ENCODE results near the gene TMEM208.

TMEM208 gene

DNA sequence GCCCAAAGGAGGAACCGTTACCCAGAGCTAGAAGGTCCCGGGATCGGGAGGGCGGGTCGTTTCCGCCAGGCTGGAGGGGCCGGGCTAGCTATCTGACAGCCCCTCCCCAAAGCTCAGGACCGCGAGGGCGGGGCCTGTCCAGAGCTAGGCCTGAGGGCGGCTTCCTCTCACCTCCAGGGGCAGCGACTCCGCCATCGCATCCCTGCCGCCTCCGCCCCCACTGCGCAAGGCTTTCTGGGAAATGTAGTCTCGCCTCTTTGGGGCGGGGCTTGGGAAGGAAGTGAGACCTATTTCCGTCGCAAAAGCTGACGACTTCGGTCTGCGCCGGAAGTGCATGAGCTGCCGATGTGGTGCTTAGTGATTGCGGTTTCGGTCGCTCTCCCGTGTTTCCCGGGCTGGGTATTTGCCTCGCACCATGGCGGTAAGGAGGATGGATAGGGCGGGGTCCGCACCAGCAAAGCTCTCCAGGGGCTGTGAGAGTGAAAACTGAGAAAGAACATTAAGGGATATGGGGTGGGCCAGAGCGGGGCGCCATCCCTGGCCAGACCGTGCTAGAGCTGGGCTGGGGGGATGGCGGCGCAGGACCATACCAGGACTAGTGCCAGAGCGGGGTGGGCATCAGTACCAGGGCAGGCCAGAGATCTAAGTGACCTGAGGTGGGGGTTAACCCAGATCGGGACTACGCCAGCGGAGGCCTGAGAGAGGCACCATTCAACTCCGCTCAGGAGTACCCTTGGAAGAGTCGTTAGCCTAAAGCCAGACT lies at the start of gene TMEM208:
Gene TMEM208, plus strand, starts transcription at position 327 of the 763 bp plus-strand sequence. Its CDS starts 89 bp downstream, at position 416.
- DNase-seq (ENCODE audit: low spot score), result peak; percentile 98

DNA sequence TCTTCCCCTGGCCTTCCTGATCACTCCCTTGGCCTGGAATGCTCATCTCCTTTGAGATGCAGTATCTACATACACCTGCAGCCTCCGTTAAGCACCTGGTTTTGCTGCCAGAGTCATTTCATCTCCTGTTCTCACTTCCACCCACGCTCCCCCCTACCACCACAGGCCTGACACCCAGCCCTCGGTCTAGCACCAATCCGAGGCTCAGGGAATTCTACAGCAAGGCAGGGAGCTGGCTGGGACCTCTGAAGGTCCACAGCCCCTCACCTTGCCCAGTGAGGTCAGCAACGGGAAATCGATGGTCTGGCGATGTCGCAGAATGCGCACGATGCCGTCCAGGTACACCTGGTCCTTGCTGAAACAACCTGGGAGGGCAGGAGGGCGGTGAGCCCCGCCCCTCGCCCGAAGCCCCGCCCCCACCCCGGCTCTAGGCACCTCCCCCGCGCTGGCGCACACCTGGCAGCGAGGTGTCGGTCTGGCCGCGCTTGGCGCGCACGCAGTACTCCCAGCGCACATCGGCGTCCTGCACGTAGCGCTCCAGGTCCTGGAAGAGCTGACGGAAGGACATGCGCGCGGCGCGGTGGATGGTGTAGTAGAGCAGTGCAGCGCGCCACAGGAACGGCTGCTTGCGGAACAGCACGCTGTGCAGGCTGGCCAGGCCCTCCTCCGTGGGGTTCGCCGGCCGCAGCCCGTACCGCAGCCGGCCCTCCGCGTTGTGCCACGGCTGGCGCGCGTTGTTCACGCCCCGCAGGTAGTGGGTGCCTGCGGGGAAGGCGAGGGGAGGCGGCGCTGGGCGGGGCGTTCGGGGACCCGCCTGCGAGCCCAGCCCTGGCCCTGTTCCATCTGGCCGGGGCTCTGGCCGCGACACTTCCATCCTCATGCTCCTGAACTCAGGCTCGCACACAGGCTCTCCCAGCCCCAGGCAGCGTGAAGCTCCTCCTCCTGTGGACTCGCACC lies 48.9 kb upstream of the TMEM208 start:
- peak; percentile 72 for DNase-seq (ENCODE audit: low spot score)

DNA sequence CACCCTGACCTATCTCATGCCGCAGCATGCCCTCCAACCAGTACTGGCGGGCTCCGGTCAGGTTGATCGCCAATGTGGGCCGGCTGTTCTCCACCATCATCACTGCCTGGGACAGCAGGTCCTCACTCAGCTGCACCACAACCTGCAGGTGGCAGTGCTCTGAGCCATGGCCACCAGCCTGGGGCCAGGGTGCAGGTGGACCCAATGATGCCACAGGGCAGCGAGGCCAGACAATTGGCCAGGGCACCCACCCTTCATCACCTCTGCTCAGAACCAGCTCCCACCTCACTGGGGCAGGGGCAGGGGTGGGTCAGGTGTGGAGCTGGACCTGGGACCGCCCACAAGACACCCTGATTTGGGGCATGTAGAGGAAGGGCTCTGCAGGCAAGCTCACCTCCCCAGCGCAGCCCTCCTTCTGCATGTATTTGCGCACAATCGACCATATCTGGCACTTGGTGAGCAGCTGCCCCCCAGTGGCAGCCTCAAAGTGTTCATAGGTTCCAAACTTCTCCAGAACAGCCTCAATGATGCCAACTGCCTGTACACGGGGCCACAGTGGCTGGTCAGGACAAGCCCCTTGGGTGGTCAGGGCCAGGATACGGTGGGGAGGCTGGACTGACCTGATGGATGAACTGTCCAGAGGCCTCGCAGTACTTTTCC lies 47.4 kb upstream of the TMEM208 start:
- DNase-seq (ENCODE audit: low spot score), result no peak

DNA sequence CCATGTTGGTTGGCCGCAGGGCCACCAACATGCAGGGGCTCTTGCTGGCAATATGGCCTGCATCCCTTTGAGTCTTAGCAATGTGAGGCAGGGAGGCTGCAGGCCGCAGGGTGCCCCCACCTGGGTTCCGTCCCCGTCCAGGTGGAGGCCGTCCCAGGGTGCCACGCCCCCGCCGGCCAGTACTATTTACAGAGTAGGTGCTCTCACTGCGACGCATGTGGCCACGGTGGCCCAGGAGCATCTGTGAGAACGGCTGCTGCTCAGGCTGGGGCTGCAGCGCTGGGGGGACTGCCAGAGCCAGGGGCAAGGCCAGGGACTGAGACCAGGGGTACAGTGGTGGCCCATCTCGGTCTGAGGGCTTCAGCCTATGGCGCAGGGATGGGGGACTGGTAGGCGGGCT lies 46.8 kb upstream of the TMEM208 start:
- no peak for DNase-seq (ENCODE audit: low spot score)

DNA sequence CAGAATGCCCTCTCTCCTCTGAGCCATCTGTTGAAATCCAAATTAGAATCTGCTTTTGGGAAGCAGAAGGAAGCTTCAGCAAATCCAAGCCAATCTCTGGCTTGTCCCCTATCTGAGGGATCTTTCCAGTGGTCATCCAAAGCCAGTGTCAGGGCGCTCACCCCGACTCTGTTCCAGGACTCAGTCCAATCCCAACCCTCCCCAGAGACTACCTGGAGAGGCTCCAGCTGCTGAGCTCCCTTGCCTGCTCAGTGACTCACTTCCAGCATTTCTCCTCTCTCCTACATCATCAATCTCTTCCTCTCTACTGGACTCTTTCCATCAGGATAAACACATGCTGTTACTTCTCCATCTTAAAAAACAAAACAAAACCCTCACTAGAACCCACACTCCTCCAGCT lies 45.6 kb upstream of the TMEM208 start:
- DNase-seq (ENCODE audit: low spot score), result peak; percentile 48

DNA sequence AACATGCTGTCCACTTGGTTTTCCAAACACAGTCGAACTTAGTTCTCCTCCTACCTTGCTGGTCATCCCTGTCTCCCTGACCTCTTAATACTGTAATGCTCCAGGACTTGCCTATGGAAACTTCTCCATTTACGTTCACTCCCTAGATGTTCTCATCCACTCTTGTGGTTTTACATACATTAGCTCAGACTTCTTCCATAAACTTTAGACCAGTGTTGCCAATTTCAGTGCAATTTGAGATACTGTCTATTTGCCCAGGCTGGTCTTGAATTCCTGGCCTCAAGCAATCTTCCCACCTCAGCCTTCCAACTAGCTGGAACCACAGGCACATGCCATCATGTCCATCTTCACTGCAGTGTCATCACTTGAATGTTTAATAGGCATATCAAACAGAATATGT lies 44.6 kb upstream of the TMEM208 start:
- no peak for DNase-seq (ENCODE audit: low spot score)

DNA sequence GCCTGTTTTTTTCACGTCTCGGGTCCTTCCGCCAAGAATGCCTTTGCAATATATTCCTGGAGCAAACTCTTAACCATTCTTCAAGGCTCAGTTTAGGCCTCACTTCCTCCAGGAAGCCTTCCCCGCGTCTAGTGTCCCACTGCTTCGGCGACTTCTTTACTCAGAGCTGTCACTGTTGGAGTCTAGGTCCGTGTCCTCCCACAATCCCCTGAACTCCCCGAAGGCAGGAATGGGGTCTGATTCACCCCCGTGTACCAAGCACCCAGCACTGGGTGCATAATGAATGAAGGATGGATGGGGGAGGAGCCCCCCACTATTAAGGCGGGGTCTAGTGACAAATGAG lies 43.7 kb upstream of the TMEM208 start:
- no peak for DNase-seq (ENCODE audit: low spot score)

DNA sequence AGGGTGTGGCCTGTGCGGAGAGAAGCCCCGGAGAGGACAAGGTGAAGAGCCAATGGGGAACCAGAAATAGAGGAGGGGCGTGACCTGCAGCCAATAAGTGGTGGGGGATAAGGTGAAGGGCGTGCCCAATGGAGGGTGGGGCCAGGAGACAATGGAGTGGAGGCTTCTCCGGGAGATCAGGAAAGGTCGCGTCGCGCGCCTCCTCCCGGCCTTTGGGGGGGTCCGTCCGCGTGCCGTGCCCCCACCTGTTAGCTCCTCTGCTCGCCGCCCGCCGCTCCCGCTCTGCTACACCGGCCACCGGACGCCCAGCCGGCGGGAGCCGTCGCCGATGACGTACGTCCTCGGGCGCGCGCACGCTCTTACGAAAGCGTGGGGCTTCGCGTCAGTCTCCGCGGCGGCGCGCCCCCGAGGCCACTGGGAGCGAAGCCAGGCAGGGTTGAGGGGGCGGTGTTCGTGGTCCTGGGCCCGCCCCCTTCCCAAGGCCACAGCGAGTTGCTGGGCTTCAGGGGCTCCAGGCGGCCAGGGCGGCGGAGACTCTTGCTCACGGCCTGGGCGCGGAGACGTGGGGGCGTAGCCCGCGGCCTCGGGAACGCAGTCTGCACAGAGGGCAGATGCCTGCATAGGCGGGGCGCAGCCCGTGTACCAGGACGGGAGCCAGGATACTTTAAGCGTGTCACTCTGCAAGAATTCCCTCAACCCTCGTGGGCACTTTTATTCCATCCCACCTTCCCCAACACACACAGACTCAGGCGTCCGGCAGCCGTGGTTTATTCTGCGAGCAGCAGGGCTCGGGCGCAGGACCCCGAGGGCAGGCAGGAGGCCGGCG lies 43.1 kb upstream of the TMEM208 start, which contains the start of gene MATCAP1:
Gene MATCAP1, minus strand, starts transcription at position 337 of the 826 bp plus-strand sequence. CDS start 3,353 bp downstream, outside the sequence.
- peak; percentile 98 for DNase-seq (ENCODE audit: low spot score)

DNA sequence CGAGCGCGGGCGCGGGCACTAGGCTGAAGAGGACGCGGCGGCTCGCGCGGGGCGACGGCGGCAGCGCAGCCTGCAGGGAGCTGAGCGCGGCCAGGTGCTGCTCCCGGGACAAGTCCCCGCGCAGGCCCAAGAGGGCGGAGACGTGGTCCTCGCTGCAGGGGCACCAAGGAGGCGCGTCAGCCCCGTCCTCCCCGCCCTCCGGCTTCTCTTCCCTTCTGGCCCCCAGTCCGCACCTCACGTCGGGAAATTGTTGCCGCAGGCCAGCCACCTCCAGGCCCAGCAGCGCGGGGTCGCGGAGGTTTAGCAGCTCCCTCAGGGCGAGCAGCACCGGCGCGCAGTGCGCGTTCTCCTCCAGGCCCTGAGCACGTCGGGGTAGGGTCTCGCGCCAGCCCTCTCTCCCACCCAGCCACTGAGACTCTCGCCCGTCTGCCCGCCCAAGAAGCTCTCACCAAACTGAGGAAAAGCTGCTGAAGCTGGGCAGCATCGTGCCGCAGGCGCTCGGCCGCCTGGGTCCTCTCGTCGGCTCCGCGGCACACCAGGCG lies 42.4 kb upstream of the TMEM208 start:
- DNase-seq (ENCODE audit: low spot score), result no peak

DNA sequence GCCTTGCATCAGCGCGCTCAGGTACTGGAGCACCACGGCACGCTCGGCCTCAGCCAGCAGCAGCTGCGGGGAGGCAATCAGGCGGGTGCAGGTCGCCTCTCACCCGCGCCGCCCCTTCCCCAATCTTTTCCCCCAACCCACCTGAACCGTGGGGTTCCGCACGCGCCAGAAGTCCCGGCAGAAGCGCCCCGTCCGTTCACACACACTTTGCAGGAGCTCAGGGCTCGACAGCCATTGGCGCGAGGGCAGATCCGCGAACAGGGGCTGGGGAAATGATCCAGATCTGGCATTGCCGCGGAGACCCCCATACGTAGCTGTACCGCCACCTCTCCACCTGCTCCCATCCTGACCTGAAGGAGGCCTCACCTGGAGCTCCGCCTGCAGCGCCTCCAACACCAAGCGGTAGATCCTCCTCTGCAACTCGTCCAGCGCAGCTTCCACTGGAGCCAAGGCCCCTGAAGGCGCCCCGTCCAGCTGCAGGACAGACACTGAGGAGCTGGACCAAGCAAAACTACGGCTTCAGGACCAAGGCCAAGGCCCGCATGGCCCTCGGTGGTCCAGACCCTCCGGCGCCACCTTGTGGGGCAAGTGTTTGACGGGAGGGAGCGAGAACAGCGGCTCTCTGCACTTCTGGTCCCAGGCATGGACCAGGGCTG lies 41.8 kb upstream of the TMEM208 start:
- peak; percentile 87 for DNase-seq (ENCODE audit: low spot score)

DNA sequence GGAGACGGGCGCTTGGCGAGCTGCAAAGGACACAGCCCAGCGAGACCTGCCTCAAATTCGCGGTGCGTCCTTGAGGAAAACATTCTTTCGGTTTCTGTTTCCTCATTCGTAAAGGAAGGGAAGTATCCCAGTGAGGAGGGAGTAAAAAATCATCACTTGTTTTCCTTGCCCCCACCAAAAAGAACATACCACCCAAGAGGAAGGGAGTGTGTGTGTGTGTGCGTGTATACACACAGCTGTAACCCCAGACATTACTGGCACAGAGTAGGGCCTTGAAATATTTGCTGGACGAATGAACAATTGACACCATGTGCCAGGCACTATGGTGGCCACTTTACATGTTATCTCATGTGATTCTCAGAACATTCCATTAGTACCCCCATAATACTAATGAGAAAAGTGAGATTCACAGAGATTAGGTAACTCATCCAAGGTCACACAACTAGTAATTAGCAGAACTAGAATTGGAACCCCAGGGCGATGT lies 41.2 kb upstream of the TMEM208 start:
- no peak for DNase-seq (ENCODE audit: low spot score)

DNA sequence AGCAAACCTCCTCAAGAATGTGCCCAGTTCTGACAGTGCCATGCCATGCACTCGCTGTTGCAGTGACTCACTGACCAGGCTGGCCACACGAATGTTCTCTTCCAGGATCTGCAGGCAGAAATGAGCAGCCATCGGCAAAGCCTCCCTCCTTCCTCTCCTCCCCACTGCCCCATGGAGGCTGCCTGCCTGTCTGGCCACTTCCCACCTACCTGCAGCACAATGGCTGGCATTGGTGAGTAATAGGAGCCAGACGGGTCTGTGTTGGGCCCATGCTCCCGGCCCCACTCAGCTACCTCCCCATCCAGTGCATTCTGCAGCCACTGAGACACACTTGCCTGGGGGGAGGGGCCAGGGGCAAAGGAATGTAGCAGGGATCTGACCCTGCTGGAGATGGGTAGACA lies 40.4 kb upstream of the TMEM208 start:
- DNase-seq (ENCODE audit: low spot score), result no peak

DNA sequence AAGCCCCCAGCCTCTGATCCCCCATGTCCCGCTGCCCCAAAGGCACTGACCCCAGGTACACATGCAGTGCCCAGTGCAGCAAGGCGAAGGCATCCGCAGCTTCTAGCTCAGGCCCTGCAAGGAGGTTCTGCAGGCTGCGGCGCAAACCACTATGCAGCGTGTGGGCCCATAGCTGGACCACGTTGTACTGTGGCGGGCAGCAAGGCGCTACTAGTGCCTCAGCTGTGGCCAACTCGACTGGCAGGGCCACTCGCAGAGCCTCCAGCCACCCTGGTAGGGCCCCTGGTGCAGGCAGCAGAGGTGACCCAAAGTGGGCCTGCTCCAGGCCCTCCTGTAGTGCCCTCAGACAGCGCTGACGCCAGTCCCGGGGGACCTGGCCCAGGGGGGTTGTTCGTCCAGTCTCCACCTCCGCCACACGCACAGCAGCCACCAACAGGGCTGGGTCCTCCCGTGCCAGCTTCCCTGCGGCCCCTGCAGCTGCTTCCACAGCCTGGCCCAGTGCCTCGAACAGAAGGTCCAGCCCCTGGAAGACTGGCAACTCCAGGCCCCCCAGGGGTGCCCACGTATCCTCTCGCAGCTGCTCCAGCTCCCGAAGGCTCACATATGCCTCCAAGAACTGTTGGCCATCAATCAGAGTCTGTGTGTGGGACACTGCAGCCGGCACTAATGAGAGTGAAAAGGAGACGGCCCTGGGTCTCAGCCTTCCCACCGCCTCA lies 39.6 kb upstream of the TMEM208 start:
- no peak for DNase-seq (ENCODE audit: low spot score)

DNA sequence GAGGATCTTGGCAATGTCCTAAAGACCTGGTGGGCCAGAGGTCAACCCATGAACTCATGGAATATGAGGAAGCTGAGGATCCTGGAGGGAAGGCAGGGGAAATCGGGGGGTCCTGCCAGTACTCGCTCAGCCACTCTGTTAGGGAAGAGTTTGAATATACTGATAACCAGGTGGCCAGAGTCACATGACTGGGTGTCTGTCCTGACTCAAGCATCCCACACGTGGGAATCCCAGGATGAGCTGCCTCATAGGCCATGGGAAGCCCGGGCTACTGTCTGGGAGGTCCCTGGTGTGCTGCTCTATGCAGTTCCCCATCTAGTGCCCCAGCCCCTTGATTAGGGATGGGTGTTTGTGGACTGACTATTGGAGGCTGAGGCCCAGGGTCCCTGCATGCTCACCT lies 38.6 kb upstream of the TMEM208 start:
- no peak for DNase-seq (ENCODE audit: low spot score)

DNA sequence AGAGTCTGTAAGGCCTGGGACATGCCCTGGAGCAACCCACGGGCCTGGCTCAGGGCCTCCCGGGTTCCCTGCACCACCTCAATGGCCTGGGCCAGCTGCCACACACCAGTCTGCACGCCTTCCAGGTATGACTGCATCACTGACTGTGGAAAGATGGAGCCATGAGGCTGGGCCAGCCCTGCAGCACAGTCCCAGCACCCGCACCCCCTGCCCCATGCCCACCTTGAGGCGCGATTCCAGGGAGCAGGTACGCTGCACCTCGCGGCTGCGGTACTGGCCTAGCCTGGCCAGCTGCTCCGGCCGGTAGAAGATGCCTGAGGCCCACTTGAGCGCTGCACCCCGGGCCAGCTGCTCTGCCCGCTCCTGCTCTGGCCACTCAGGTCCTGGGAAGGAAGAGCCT lies 38.1 kb upstream of the TMEM208 start:
- DNase-seq (ENCODE audit: low spot score), result no peak

DNA sequence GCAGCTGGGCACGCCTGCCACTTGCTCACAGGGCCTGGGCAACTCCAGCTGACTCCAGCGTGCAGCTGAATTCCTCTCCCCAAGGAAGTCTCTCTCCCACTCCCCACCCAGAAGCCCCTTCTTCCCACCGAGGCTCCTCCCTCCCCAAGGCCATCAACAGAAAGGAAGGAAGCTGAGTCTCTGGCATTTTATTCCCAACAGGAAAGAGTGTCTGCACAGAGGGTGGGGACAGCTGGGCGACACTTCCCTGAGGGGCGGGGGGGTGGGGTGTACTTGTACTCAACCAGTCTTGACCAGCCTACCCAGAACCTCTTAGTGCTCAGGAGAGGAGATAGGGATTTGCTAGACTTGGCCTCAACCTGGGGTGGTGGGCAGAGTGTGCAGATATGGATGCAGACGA lies 36.9 kb upstream of the TMEM208 start, which contains the start of gene EXOC3L1:
Gene EXOC3L1, minus strand, starts transcription at position 96 of the 400 bp plus-strand sequence. CDS start 460 bp downstream, outside the sequence.
- DNase-seq (ENCODE audit: low spot score), result no peak

DNA sequence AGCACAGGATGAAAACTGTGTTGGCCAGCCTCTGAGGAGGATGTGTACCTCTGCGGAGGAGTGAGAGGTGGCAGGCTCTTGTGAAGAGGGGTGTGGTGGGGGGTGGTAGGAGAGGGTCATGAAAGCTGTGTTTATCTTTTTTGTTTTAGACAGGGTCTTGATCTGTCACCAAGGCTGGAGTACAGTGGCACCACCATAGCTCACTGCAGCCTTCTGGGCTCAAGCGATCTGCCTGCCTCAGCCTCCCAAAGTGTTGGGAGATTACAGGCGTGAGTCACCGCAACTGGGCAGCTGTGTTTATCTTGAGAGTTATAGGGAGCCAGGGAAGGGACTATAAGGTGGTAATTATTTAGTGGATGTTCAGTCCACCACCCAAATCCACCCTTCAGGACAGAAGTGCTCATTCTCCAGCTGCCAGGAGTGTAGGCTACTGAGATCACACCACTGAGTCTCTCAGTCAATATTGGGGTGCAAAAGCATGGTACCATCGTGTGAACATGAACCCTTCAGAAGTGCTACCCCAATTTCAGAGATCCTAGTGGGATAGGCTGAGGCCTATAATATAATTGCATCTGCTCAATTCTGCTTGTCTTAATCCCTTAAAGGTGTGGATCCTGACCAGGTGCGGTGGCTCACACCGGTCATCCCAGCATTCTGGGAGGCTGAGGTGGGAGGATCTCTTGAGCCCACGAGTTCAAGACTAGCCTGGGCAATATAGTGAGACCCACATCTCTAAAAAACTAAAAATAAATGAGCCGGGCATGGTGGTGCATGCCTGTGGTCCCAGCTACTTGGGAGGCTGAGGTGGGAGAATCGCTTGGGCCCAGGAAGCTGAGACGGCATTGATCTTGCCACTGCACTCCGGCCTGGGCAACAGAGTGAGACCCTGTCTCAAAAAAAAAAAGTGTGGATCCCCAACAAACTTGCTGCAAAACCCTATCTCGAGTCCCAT lies 36.2 kb upstream of the TMEM208 start:
- no peak for DNase-seq (ENCODE audit: low spot score)

DNA sequence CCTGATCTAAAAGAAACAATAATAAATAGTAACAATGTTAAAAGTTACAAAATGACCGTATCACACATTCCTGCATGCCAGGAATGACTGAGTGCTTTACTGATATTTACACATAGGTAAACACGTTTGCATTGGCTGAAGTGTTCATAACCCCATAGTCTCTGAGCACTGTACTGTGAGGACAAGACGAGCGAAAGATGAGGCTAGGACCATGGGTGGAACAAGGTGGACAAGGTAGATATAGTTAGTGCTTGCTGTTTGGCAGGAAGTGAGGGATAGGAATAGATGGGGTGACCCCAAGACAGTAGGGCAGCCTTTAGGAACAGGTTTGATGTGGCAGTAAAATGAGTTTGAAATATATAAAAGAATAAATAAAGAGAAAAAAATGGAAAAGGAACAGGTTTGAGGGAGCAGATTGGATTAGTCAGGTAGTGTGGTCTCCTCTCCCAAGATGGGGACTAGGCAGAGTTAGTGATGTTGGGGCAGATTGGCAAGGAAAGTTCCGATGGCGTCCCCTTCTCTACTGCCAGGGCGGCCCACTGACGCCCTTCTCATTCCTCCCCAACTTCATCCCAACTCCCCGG lies 35.4 kb upstream of the TMEM208 start:
- DNase-seq (ENCODE audit: low spot score), result no peak

All from AG20443 (cell line).